HCT116 (cell line): ENCODE data around the gene CTNNA2.

ENCODE experiments used
- EZH2phosphoT487 ChIP-seq: fragments of 200-600 bp; IDR thresholded peaks from 2 replicates; pipeline ENCODE4 v1.6.1; 2018; ENCODE audit warnings: antibody characterized with exemption, borderline replicate concordance
- POLR2A ChIP-seq: IDR thresholded peaks from 2 replicates; pipeline ENCODE4 v1.7.0; 2011; ENCODE audit warnings: borderline replicate concordance; ENCODE audit not compliant: insufficient read depth, insufficient read length; ENCODE audit errors: extremely low read depth
- POLR2AphosphoS5 ChIP-seq: IDR thresholded peaks from 2 replicates; pipeline ENCODE4 v1.6.1; 2011; ENCODE audit warnings: mild to moderate bottlenecking, low read depth, low read length, moderate library complexity
- RAD21 ChIP-seq: IDR thresholded peaks from 2 replicates; pipeline ENCODE4 v1.6.1; 2012; ENCODE audit warnings: low read depth, mild to moderate bottlenecking
- TCF7L2 ChIP-seq: IDR thresholded peaks from 2 replicates; pipeline ENCODE4 v1.7.0; 2011; ENCODE audit warnings: borderline replicate concordance, inconsistent platforms; ENCODE audit not compliant: insufficient read depth, insufficient read length; ENCODE audit errors: extremely low read depth
- TF ChIP-seq, protein P1 (sequence below), 3 experiments: fragments of 200-600 bp in 1 of 3; sonication (generic) in 1 of 3; IDR thresholded peaks in 2 of 3; conservative IDR thresholded peaks in 1 of 3; 2 replicates each; pipeline ENCODE4 v1.5.1; 2012 to 2017; ENCODE audit warnings: low read depth in 2 of 3, low read length in 2 of 3, antibody characterized with exemption in 1 of 3, borderline replicate concordance in 1 of 3, control low read depth in 1 of 3, mild to moderate bottlenecking in 1 of 3, mixed read lengths in 1 of 3, mixed run types in 1 of 3, moderate library complexity in 1 of 3; ENCODE audit not compliant: insufficient read depth in 1 of 3
- TF ChIP-seq, protein P2 (sequence below): IDR thresholded peaks from 2 replicates; pipeline ENCODE4 v1.6.1; 2012

DNA sequence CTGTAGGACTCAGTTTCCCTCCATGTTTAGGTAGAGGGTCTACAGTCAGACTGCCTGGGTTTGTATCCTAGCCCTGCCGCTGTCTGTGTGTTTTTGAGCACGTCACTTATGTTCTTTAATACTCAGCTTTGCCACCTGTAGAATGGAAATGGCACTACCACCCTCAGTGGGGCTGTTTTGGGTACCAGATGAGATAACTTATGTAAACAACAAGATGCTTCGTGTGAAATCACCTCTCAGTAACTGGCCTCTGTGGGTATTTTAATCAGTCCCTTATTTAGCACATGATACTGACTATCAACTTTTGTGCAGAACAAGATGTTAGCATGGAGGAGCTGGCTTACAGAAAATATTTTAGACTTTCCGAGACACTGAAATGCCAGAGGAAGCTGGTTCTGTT, 495.7 kb downstream of the CTNNA2 start:
- TF ChIP-seq, protein P1, sequence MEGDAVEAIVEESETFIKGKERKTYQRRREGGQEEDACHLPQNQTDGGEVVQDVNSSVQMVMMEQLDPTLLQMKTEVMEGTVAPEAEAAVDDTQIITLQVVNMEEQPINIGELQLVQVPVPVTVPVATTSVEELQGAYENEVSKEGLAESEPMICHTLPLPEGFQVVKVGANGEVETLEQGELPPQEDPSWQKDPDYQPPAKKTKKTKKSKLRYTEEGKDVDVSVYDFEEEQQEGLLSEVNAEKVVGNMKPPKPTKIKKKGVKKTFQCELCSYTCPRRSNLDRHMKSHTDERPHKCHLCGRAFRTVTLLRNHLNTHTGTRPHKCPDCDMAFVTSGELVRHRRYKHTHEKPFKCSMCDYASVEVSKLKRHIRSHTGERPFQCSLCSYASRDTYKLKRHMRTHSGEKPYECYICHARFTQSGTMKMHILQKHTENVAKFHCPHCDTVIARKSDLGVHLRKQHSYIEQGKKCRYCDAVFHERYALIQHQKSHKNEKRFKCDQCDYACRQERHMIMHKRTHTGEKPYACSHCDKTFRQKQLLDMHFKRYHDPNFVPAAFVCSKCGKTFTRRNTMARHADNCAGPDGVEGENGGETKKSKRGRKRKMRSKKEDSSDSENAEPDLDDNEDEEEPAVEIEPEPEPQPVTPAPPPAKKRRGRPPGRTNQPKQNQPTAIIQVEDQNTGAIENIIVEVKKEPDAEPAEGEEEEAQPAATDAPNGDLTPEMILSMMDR (IDR thresholded peaks at IDR 0.05 in 2 of 3, conservative IDR thresholded peaks at IDR 0.05 in 1 of 3; ENCODE audit: borderline replicate concordance in 1 of 3, insufficient read depth in 1 of 3, low read depth in 2 of 3, low read length in 2 of 3) = no peak
- no peak for TF ChIP-seq RAD21
- no peak for TF ChIP-seq POLR2AphosphoS5
- TF ChIP-seq TCF7L2 = no peak
- TF ChIP-seq POLR2A = no peak
- TF ChIP-seq, protein P2, sequence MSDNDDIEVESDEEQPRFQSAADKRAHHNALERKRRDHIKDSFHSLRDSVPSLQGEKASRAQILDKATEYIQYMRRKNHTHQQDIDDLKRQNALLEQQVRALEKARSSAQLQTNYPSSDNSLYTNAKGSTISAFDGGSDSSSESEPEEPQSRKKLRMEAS = no peak
- no peak for TF ChIP-seq EZH2phosphoT487
